Suppressor macrophage (primary cell): ENCODE results near the gene ATP5PD.
"Not testable (repeated sequence)": the region's sequence is repeated elsewhere in the genome, so short reads cannot be mapped to it uniquely, and the experiment has no call there.

ENCODE experiments used
- DNase-seq, 4 experiments: peaks; one replicate each; pipeline ENCODE4 v3.0.0-alpha.2; 2020 to 2022

Gene ATP5PD

GRCh38 chr17:75020331-75021110 lies 26.2 kb downstream of the ATP5PD start:
- no peak for DNase-seq

GRCh38 chr17:75019710-75020109 lies 27.1 kb downstream of the ATP5PD start:
- no peak for DNase-seq

GRCh38 chr17:75019146-75019545 lies 27.6 kb downstream of the ATP5PD start:
- DNase-seq, result no peak

GRCh38 chr17:75013092-75013559 lies 33.6 kb downstream of the ATP5PD start:
- DNase-seq, result no peak

- peak; percentile 86 to 94 (median 90) for DNase-seq
These were observed 34.2 kb downstream of the ATP5PD start, which contains the start of gene MRPL58 for GRCh38 chr17:75012346-75013091. Gene MRPL58, plus strand, starts transcription at chr17:75012670. Its CDS starts 17 bp downstream, at chr17:75012687.

GRCh38 chr17:75012096-75012345 lies 34.7 kb downstream of the ATP5PD start:
- no peak for DNase-seq

GRCh38 chr17:75011401-75012095 lies 35.2 kb downstream of the ATP5PD start:
- DNase-seq, result no peak

GRCh38 chr17:75010683-75011400 lies 35.9 kb downstream of the ATP5PD start:
- DNase-seq, result peak in 2 of 4 experiments; percentile 25 to 40

- no peak for DNase-seq
These were observed 37.5 kb downstream of the ATP5PD start for GRCh38 chr17:75009139-75009724.

GRCh38 chr17:75008373-75008772 lies 38.4 kb downstream of the ATP5PD start:
- no peak for DNase-seq

- peak; percentile 40 to 71 (median 64) for DNase-seq
These were observed 40.1 kb downstream of the ATP5PD start for GRCh38 chr17:75006653-75007052.

- not testable (repeated sequence) for DNase-seq
These were observed 40.7 kb downstream of the ATP5PD start for GRCh38 chr17:75006084-75006483.

- DNase-seq, result no peak
These were observed 41.5 kb downstream of the ATP5PD start for GRCh38 chr17:75005291-75005690.

- no peak for DNase-seq
These were observed 42.4 kb downstream of the ATP5PD start for GRCh38 chr17:75004371-75004770.

- no peak for DNase-seq
These were observed 42.8 kb downstream of the ATP5PD start for GRCh38 chr17:75003957-75004355.

GRCh38 chr17:75003070-75003956 lies 43.5 kb downstream of the ATP5PD start:
- DNase-seq, result no peak

GRCh38 chr17:75001915-75002843 lies 44.6 kb downstream of the ATP5PD start:
- DNase-seq, result peak; percentile 36 to 75 (median 56)

- no peak for DNase-seq
These were observed 47.2 kb downstream of the ATP5PD start for GRCh38 chr17:74999523-74999922.

- no peak for DNase-seq
These were observed 48.0 kb downstream of the ATP5PD start for GRCh38 chr17:74998783-74999182.

- no peak for DNase-seq
These were observed 50.9 kb downstream of the ATP5PD start for GRCh38 chr17:74995847-74996246.
